GM12878 (cell line): ENCODE results near the gene FGF1. TPM values are rescaled to one million over a fixed set of nuclear protein-coding genes. Genes with fewer than 3 reads are reported as not detected.

Experiments used
- ATAC-seq: fragments of 200-7000 bp; cut with Tn5 transposase; 3 replicates; pipeline ENCODE4 v1.9.1; 2020; ENCODE audit warnings: mild to moderate bottlenecking, moderate library complexity
- BruUV-seq: library from RNA; stranded (reverse); fragments of 400-500 nt; replicated peaks from 2 replicates; lab custom pipeline; 2021; lab: Mats Ljungman, UMichigan
- CTCF ChIA-PET: fragments of 300-600 bp; sonication (Branson Sonifier 250); formaldehyde crosslinking; extraction: SDS; loops from one replicate; lab custom pipeline; 2021; ENCODE audit warnings: inconsistent platforms; lab: Yijun Ruan, JAX
- POLR2A ChIA-PET: fragments of 350-600 bp; formaldehyde crosslinking; extraction: SDS; loops from one replicate; lab custom pipeline; 2021; ENCODE audit warnings: inconsistent platforms; lab: Charles Lee
- RAD21 ChIA-PET: fragments of 300-600 bp; sonication (Branson Sonifier 250); formaldehyde crosslinking; loops from one replicate; lab custom pipeline; 2023; ENCODE audit warnings: antibody characterized with exemption; ENCODE audit not compliant: unreplicated experiment; lab: Charles Lee
- SMC1A ChIA-PET: fragments of 300-600 bp; sonication (Branson Sonifier 250); formaldehyde crosslinking; loops from one replicate; lab custom pipeline; 2023; ENCODE audit not compliant: unreplicated experiment, uncharacterized antibody; lab: Charles Lee
- DNase-seq: peaks from one replicate; pipeline ENCODE4 v3.0.0-alpha.2; 2011; ENCODE audit warnings: low read depth, low spot score
- FAIRE-seq: peaks from 3 replicates; lab custom pipeline; 2011; peaks lifted over from hg19 to GRCh38; lab: Jason Lieb, UNC
- H2AFZ ChIP-seq: 2 replicates; pipeline ENCODE4 v1.6.0; 2011; ENCODE audit warnings: low read depth, low read length, control low read depth; ENCODE audit not compliant: control insufficient read depth
- H3K27ac ChIP-seq: 2 replicates; pipeline ENCODE4 v1.5.1; 2011; ENCODE audit warnings: control low read depth; ENCODE audit not compliant: control insufficient read depth, insufficient read depth
- H3K27me3 ChIP-seq, 2 experiments: replicated peaks in 1 of 2; 2 replicates each; pipeline versions ENCODE4 v1.6.0 to v1.6.1; 2011; ENCODE audit warnings: low read length in 1 of 2; ENCODE audit not compliant: control insufficient read depth in 2 of 2, insufficient read depth in 2 of 2
- H3K36me3 ChIP-seq, 2 experiments: 2 replicates each; pipeline ENCODE4 v1.5.1; 2011; ENCODE audit warnings: low read length in 1 of 2; ENCODE audit not compliant: control insufficient read depth in 2 of 2, insufficient read depth in 2 of 2
- H3K4me1 ChIP-seq: 2 replicates; pipeline ENCODE4 v1.6.1; 2011; ENCODE audit warnings: mild to moderate bottlenecking, low read length, moderate library complexity, mixed read lengths; ENCODE audit not compliant: control insufficient read depth, insufficient read depth
- H3K4me2 ChIP-seq: 2 replicates; pipeline ENCODE4 v1.6.0; 2011; ENCODE audit warnings: control low read depth; ENCODE audit not compliant: control insufficient read depth, insufficient read depth
- H3K4me3 ChIP-seq: fragments of 200-600 bp; sonication (generic); 2 replicates; pipeline ENCODE4 v1.5.1; 2016
- H3K79me2 ChIP-seq: 2 replicates; pipeline ENCODE4 v1.6.0; 2011; ENCODE audit warnings: low read length; ENCODE audit not compliant: control insufficient read depth, insufficient read depth
- H3K9ac ChIP-seq: 2 replicates; pipeline ENCODE4 v1.8.0; 2011; ENCODE audit warnings: low read length, control low read depth, mixed read lengths; ENCODE audit not compliant: control insufficient read depth, insufficient read depth
- H3K9me3 ChIP-seq: replicated peaks from 3 replicates; pipeline ENCODE4 v1.5.1; 2011; ENCODE audit warnings: mild to moderate bottlenecking, low read length; ENCODE audit not compliant: control insufficient read depth, insufficient read depth
- H4K20me1 ChIP-seq: 2 replicates; pipeline ENCODE4 v1.6.0; 2011; ENCODE audit not compliant: control insufficient read depth, insufficient read depth
- BCL11A ChIP-seq: IDR thresholded peaks from 2 replicates; pipeline ENCODE4 v1.6.1; 2011; ENCODE audit warnings: low read depth, low read length
- BCLAF1 ChIP-seq: fragments of 450-650 bp; IDR thresholded peaks from 2 replicates; pipeline ENCODE4 v1.6.1; 2017; ENCODE audit warnings: antibody characterized with exemption, mild to moderate bottlenecking, moderate library complexity
- CTCF ChIP-seq, 3 experiments: IDR thresholded peaks in 2 of 3; conservative IDR thresholded peaks in 1 of 3; 2 replicates each; pipeline ENCODE4 v1.5.1; 2011; ENCODE audit warnings: low read depth in 3 of 3, low read length in 3 of 3, mild to moderate bottlenecking in 3 of 3, control low read depth in 2 of 3, moderate library complexity in 2 of 3, inconsistent platforms in 1 of 3, mixed read lengths in 1 of 3; ENCODE audit not compliant: control insufficient read depth in 2 of 3, insufficient read depth in 1 of 3; ENCODE audit errors: extremely low read depth in 1 of 3
- E2F4 ChIP-seq: IDR thresholded peaks from 2 replicates; pipeline ENCODE4 v1.6.1; 2012; ENCODE audit warnings: low read depth, low read length, improper control_type of control experiment
- NKRF ChIP-seq: fragments of 450-650 bp; conservative IDR thresholded peaks from 2 replicates; pipeline ENCODE4 v1.6.1; 2017; ENCODE audit warnings: mild to moderate bottlenecking, moderate library complexity
- PML ChIP-seq: IDR thresholded peaks from 2 replicates; pipeline ENCODE4 v1.6.1; 2012; ENCODE audit warnings: low read length, inconsistent platforms
- POLR2A ChIP-seq: IDR thresholded peaks from 2 replicates; pipeline ENCODE4 v1.6.1; 2011; ENCODE audit warnings: low read depth, mild to moderate bottlenecking, low read length
- POU2F2 ChIP-seq: IDR thresholded peaks from 3 replicates; pipeline ENCODE4 v1.6.1; 2011; ENCODE audit warnings: low read depth, mild to moderate bottlenecking, low read length, borderline replicate concordance
- WGBS: methylation state at CpG from one replicate; pipeline ENCODE4 v1.1.6; 2016; ENCODE audit warnings: low lambda C conversion rate; ENCODE audit not compliant: insufficient replicate concordance, insufficient coverage; ENCODE audit errors: missing lambda C conversion rate; 5-methylcytosine and 5-hydroxymethylcytosine counted together
- in situ Hi-C: fragments of 300-500 bp; cut with MboI; formaldehyde crosslinking; loops from 9 replicates; pipeline ENCODE4 v1.14.3; 2018; ENCODE audit warnings: mixed read lengths
- intact Hi-C: fragments of 100-400 bp; cut with micrococcal nuclease; formaldehyde crosslinking; loops from one replicate; pipeline ENCODE4 v1.14.2; 2022; ENCODE audit not compliant: unreplicated experiment
- polyA plus RNA-seq, 11 experiments: library from polyadenylated mRNA; depleted of rRNA in 4 of 11; unstranded in 6 of 11; stranded (reverse) in 5 of 11; fragments of >200 nt; fragmentation: Nextera tagmentation in 4 of 11; fragmentation: Illumina TruSeq in 1 of 11; extraction: Ambion mirVana in 4 of 11; extraction: Trizol in 1 of 11; gene quantifications; 1 replicate in 1 of 11; 2 replicates in 10 of 11; pipeline versions ENCODE4 v1.2.1 to v1.2.3, GENCODE V29; 2011 to 2016; ENCODE audit warnings: inconsistent platforms in 2 of 11, missing spikeins in 2 of 11, low read depth in 1 of 11
- total RNA-seq, 4 experiments: library from RNA; depleted of rRNA in 3 of 4; stranded (reverse); fragments of >200 nt in 3 of 4; fragmentation: Illumina TruSeq in 1 of 4; extraction: Trizol in 1 of 4; gene quantifications; 2 replicates each; pipeline versions ENCODE4 v1.2.1 to v1.2.3, GENCODE V29; 2013 to 2021

FGF1 gene
- total and polyA plus RNA-seq, 10 of the 15 experiments (the other 5 are each of a cell fraction or from before 2014, with no cell fraction given): not detected

GRCh38 chr5:142619815-142620214, 66.1 kb downstream of the FGF1 start:
- H4K20me1 ChIP-seq: no peaks in the 10 kb centered on the region
- TF ChIP-seq POLR2A (no peak), CTCF (IDR thresholded peaks at IDR 0.05 in 2 of 3, conservative IDR thresholded peaks at IDR 0.05 in 1 of 3; ENCODE audit: control insufficient read depth in 2 of 3, extremely low read depth in 1 of 3, insufficient read depth in 1 of 3, low read depth in 3 of 3, low read length in 3 of 3) (no peak)
- CTCF ChIA-PET: interaction anchor here (0.7 kb wide), 1 partner anchor 906 kb away, joined by 3 read pairs; no protein-coding TSS in a partner anchor
- intact Hi-C loops: no loop called here
- in situ Hi-C loops: no loop called here
- H2AFZ ChIP-seq: no peak overlapping the region
- H3K4me3 ChIP-seq: no peak overlapping the region
- H3K27me3 ChIP-seq: no peaks in the 10 kb centered on the region
- H3K79me2 ChIP-seq: no peaks in the 10 kb centered on the region
- RAD21 ChIA-PET: no interaction called here
- no peaks in the 10 kb centered on the region for H3K36me3 ChIP-seq
- DNase-seq (no peak), ATAC-seq (no peak), FAIRE-seq (no peak)
- H3K4me1 ChIP-seq: peaks cover 3% of the 10 kb centered on the region; the same call in 1 of the 2 replicates
- no peak overlapping the region for H3K9ac ChIP-seq
- no peak overlapping the region for H3K27ac ChIP-seq
- WGBS: 59% methylated on average over 11 of the region's 11 CpGs
- BruUV-seq: no TSS peak
- no peaks in the 10 kb centered on the region for H3K9me3 ChIP-seq
- H3K4me2 ChIP-seq: no peak overlapping the region
- POLR2A ChIA-PET: interaction anchor here (0.6 kb wide), 1 partner anchor 142 kb away, joined by 7 read pairs; no protein-coding TSS in a partner anchor
- SMC1A ChIA-PET: no interaction called here

- no peaks in the 10 kb centered on the region for H4K20me1 ChIP-seq
- no peak overlapping the region for H3K27ac ChIP-seq
- ATAC-seq (no peak), DNase-seq (no peak), FAIRE-seq (no peak)
- no TSS peak for BruUV-seq
- H2AFZ ChIP-seq: no peak overlapping the region
- WGBS: 36% methylated on average over 6 of the region's 6 CpGs
- H3K9me3 ChIP-seq: no peaks in the 10 kb centered on the region
- no peaks in the 10 kb centered on the region for H3K79me2 ChIP-seq
- in situ Hi-C loops: no loop called here
- no peak overlapping the region for H3K9ac ChIP-seq
- intact Hi-C loops: no loop called here
- no peaks in the 10 kb centered on the region for H3K36me3 ChIP-seq
- no peak for TF ChIP-seq BCLAF1
- TF ChIP-seq BCL11A: no peak
- no peak for TF ChIP-seq PML
- no peak for TF ChIP-seq NKRF
- TF ChIP-seq POU2F2: no peak
- no peak for TF ChIP-seq E2F4
- TF ChIP-seq, all 136 proteins: peak for 0
- SMC1A ChIA-PET: interaction anchor here (0.8 kb wide), 1 partner anchor 74 kb away, joined by 4 read pairs; no protein-coding TSS in a partner anchor
- Histone ChIP-seq H3K27me3 (no peaks in the 10 kb centered on the region; a peak in 2 of 4 replicates), H3K4me3 (no peak overlapping the region), H3K4me2 (no peak overlapping the region), H3K4me1 (peaks cover 3% of the 10 kb centered on the region; the same call in 1 of the 2 replicates)
- CTCF ChIA-PET: no interaction called here
- RAD21 ChIA-PET: interaction anchor here (0.8 kb wide), 1 partner anchor 38 kb away, joined by 3 read pairs; no protein-coding TSS in a partner anchor
- POLR2A ChIA-PET: interaction anchor here (0.6 kb wide), 1 partner anchor 13 kb away, joined by 5 read pairs; no protein-coding TSS in a partner anchor
Measured at GRCh38 chr5:142618130-142618523, 67.8 kb downstream of the FGF1 start.
